ENCODE results near the gene BUB1B. TPM values are rescaled to one million over a fixed set of nuclear protein-coding genes. Genes with fewer than 3 reads are reported as not detected.

Gene BUB1B
- total RNA-seq, 1 experiment from 2014 or later: 83.2 TPM

DNA sequence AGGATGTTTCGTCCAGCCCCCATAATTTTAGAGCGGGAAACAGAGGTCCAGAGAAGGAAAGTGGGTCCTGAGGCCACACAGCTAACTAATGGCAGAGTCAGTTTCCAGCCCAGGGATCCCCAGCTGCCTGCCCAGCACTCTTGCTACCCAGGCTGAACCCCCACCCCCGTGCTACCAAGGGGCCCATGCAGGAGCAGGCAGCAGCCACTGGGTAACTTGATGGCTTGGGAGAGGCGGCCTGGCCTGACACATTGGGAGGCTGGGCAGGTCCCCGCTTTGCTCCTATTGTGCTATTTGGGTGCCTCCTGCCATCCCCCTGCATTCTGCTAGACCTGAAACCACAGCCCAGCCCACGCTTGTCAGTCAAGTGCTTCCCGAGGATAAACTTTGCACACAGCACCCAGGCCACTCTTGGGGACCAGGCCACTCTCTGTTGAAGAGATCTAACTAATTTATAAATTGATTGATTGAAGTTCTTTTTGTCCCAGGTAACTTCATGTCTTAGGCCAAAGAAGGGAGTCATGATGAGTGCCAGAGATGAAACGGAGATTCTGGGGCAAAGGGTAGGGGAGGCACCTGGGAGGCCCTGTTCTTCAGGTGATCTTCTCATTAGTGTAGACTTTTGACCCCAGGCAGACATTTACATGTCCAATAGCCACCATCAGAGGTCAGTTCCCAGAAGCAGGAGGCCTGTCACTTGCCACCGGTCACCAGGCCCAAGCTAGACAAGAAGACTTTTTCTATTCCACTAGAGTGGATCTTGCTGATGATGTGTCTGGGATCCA lies 85.0 kb downstream of the BUB1B start:
- Histone ChIP-seq H3K14ac (ENCODE audit: insufficient read depth, low read length) (no peak overlapping the region), H4K20me1 (ENCODE audit: control insufficient read depth, insufficient read depth, insufficient read length) (no peaks in the 10 kb centered on the region), H3K79me2 (ENCODE audit: insufficient read depth, low read length) (no peaks in the 10 kb centered on the region), H2BK5ac (ENCODE audit: insufficient read length, low read length) (no peak overlapping the region), H3K23ac (ENCODE audit: insufficient read length, low read depth, low read length) (no peak overlapping the region), H3K79me1 (ENCODE audit: insufficient read depth, low read depth, low read length, poor library complexity, severe bottlenecking) (no peaks in the 10 kb centered on the region), H3K23me2 (ENCODE audit: insufficient read length, low read depth, low read length, poor library complexity, severe bottlenecking) (no peaks in the 10 kb centered on the region), H2AK5ac (ENCODE audit: insufficient read length, low read length) (no peak overlapping the region), H4K5ac (ENCODE audit: insufficient read length, low read depth, low read length) (no peak overlapping the region), H3T11ph (ENCODE audit: low read length) (no peak overlapping the region), H2BK20ac (ENCODE audit: low read depth, low read length, poor library complexity, severe bottlenecking) (no peak overlapping the region), H3K4me2 (ENCODE audit: insufficient read depth, insufficient read length, low read length) (no peak overlapping the region), H4K8ac (replicated peaks; ENCODE audit: insufficient read length, low read depth, low read length) (no peak overlapping the region), H4K91ac (ENCODE audit: insufficient read length, low read depth, low read length) (no peak overlapping the region), H3K27ac (ENCODE audit: insufficient read length, low read depth, low read length) (no peak overlapping the region), H2AFZ (ENCODE audit: low read length) (no peak overlapping the region), H3K9ac (ENCODE audit: extremely low read depth, insufficient read length, low read length) (no peak overlapping the region), H2BK12ac (ENCODE audit: insufficient read length, low read depth, low read length) (no peak overlapping the region), H3K9me3 (ENCODE audit: control insufficient read depth, low read depth, low read length) (no peaks in the 10 kb centered on the region), H3K27me3 (ENCODE audit: insufficient read depth, low read length) (no peaks in the 10 kb centered on the region), H3K18ac (ENCODE audit: insufficient read length, low read depth, low read length) (no peak overlapping the region), H3K4me1 (ENCODE audit: insufficient read depth, low read length) (no peaks in the 10 kb centered on the region), H3K56ac (ENCODE audit: insufficient read length, low read depth, low read length) (no peak overlapping the region), H2BK120ac (ENCODE audit: low read depth, low read length, poor library complexity, severe bottlenecking) (no peak overlapping the region), H3K4ac (ENCODE audit: low read depth, low read length) (no peak overlapping the region), H2BK15ac (ENCODE audit: low read depth, low read length) (no peak overlapping the region)
- Mint-ChIP-seq H3K9me3 (no peaks in the 10 kb centered on the region), H3K4me3 (no peak overlapping the region), H3K4me1 (peaks cover 15 to 18% of the 10 kb centered on the region in 2 experiments), H3K36me3 (ENCODE audit: insufficient read depth in 1 of 3, low read depth in 3 of 3) (no peaks in the 10 kb centered on the region), H3K27me3 (ENCODE audit: low read depth) (peaks cover 13% of the 10 kb centered on the region), H3K27ac (peak overlapping the region in 1 of 3 experiments; percentile 67; a peak in 2 of 7 replicates)
- no CpG with 5 or more reads among the region's 9 CpGs for WGBS (ENCODE audit: extremely low coverage, insufficient read length, low lambda C conversion rate)
- TF ChIP-seq, protein P1, sequence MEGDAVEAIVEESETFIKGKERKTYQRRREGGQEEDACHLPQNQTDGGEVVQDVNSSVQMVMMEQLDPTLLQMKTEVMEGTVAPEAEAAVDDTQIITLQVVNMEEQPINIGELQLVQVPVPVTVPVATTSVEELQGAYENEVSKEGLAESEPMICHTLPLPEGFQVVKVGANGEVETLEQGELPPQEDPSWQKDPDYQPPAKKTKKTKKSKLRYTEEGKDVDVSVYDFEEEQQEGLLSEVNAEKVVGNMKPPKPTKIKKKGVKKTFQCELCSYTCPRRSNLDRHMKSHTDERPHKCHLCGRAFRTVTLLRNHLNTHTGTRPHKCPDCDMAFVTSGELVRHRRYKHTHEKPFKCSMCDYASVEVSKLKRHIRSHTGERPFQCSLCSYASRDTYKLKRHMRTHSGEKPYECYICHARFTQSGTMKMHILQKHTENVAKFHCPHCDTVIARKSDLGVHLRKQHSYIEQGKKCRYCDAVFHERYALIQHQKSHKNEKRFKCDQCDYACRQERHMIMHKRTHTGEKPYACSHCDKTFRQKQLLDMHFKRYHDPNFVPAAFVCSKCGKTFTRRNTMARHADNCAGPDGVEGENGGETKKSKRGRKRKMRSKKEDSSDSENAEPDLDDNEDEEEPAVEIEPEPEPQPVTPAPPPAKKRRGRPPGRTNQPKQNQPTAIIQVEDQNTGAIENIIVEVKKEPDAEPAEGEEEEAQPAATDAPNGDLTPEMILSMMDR (conservative IDR thresholded peaks at IDR 0.05): no peak
- DNase-seq: peak; percentile 25

Measured in H9 (cell line).